Cardiac muscle cell (in vitro differentiated cells and primary cell): Measurements from ENCODE around the gene NCBP3. TPM values are rescaled to one million over a fixed set of nuclear protein-coding genes. Genes with fewer than 3 reads are reported as not detected.

Experiments used
- DNase-seq, 2 donors: peaks; one replicate each; pipeline versions ENCODE4 v3.0.0 to v3.0.0-alpha.2; 2010 to 2017; ENCODE audit warnings: low read depth in 1 of 2, low spot score in 1 of 2
- H3K27ac ChIP-seq: fragments of 200-600 bp; sonication (generic); 2 replicates; pipeline ENCODE4 v1.5.1; 2016
- H3K27me3 ChIP-seq: fragments of 200-600 bp; sonication (generic); 2 replicates; pipeline ENCODE4 v1.6.0; 2016; ENCODE audit warnings: control low read depth
- H3K36me3 ChIP-seq: fragments of 200-600 bp; sonication (generic); 2 replicates; pipeline ENCODE4 v1.5.1; 2016; ENCODE audit warnings: control low read depth
- H3K4me1 ChIP-seq: fragments of 200-600 bp; sonication (generic); 2 replicates; pipeline ENCODE4 v1.8.1; 2017; ENCODE audit warnings: low read depth, mild to moderate bottlenecking, mixed run types
- H3K4me3 ChIP-seq: fragments of 200-600 bp; sonication (generic); 2 replicates; pipeline ENCODE4 v1.5.1; 2016; ENCODE audit warnings: mild to moderate bottlenecking
- H3K9me3 ChIP-seq: fragments of 200-600 bp; sonication (generic); 2 replicates; pipeline ENCODE4 v1.5.1; 2017; ENCODE audit warnings: low read depth, mild to moderate bottlenecking, control low read depth
- polyA plus RNA-seq: library from polyadenylated mRNA; unstranded; fragments of >200 nt; fragmentation: Nextera tagmentation; extraction: Ambion mirVana; gene quantifications from 2 replicates; pipeline ENCODE4 v1.2.1, GENCODE V29; 2016
- total RNA-seq: library from RNA; depleted of rRNA; stranded (reverse); fragments of >200 nt; gene quantifications from 2 replicates; pipeline ENCODE4 v1.2.3, GENCODE V29; 2016
- TF ChIP-seq, protein P1 (sequence below): IDR thresholded peaks from 2 replicates; pipeline ENCODE4 v1.5.1; 2012; ENCODE audit warnings: low read depth, mild to moderate bottlenecking, low read length

Gene NCBP3
- total and polyA plus RNA-seq, 2 experiments from 2014 or later: 27.0 to 32.2 TPM

DNA sequence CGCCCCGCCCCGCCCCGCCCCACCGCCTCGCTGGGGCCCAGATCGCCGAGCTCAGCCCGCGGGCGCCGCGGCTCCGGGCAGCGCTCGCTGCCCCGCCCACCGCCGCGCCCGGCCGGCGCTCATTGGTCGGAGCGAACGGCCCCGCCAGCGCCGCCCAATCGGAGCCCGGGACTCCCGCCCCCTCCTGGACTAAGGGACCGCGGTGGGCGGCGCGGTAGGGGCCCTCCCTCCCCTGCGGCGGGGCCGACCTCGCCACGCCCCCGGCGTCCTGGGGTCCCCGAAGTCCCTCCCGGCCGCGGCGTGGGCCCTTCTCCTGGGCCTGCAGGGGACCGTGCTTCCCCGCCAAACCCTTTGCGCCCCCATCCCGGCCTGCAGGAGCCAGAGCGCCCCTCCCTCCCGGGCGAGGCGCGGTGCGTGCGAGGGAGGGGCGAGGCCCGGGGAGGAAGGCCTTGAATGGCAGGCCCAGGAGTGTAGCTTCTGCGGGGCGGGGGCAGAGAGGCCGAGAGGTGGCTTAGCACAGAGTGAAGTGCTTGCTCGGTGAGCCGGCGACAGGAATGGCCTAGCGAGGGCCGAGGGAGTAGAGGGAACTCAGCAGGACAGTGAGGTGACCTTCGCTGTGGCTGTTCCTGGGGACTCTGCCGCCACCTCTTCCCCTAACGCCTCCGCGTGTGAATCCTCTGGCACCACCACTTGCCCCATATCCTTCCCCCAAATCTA lies 47.1 kb upstream of the NCBP3 start, which contains the start of gene CAMKK1:
TSS of gene CAMKK1 (minus strand) at position 51 of the 717 bp plus-strand sequence. CDS start 7,366 bp downstream, outside the sequence.
- Histone ChIP-seq H3K27ac (peak within 1 kb of the TSS; percentile 58), H3K4me3 (peak within 1 kb of the TSS; percentile 88), H3K27me3 (peaks cover 8% of the 10 kb centered on the region), H3K4me1 (peaks cover 22% of the 10 kb centered on the region), H3K36me3 (no peaks in the 10 kb centered on the region), H3K9me3 (no peaks in the 10 kb centered on the region)
- peak; percentile 87 to 94 for DNase-seq
- TF ChIP-seq, protein P1, sequence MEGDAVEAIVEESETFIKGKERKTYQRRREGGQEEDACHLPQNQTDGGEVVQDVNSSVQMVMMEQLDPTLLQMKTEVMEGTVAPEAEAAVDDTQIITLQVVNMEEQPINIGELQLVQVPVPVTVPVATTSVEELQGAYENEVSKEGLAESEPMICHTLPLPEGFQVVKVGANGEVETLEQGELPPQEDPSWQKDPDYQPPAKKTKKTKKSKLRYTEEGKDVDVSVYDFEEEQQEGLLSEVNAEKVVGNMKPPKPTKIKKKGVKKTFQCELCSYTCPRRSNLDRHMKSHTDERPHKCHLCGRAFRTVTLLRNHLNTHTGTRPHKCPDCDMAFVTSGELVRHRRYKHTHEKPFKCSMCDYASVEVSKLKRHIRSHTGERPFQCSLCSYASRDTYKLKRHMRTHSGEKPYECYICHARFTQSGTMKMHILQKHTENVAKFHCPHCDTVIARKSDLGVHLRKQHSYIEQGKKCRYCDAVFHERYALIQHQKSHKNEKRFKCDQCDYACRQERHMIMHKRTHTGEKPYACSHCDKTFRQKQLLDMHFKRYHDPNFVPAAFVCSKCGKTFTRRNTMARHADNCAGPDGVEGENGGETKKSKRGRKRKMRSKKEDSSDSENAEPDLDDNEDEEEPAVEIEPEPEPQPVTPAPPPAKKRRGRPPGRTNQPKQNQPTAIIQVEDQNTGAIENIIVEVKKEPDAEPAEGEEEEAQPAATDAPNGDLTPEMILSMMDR: no peak

DNA sequence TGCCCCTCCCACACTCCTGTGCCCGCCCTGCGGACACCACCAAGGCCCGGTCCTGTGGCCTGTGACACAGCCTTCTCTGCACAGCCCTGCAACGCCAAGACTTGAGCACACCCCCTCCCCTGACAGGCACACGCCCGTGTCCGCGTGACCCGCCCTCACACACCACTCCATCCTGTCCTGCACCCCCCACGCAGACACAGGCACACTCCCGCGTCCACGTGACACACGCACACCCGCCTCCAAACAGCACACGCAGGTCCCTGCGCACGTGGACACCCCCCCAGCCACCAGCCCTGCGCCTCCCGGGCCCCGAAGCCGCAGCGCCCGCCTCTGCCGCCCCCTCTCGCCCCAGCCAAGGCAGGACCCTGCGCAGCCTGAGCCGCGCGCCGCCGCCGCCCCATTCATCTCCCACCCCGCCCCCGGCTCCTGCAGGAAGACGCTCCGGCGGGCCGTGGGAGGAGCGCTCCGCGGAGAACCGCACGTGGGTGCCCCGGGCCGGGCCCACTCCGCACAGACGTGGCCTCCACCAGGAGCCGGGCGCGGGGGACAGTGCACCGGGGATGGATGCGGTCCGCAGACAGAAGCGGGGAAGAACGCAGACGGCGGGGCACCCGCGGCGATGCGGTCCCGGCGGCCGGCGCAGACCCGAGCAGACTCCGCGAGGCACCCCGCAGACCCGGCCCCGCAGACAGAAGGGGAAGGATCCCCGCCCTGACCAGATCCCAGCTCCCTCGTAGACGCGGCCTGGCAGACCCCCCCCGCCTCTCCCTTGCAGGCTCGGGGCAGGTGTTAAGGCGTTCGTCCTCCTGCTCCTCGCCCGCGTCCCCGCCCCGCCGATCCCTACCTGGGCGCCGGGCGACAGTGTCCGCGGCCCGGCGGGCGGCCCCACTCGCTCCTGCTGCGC lies 46.3 kb upstream of the NCBP3 start:
- Histone ChIP-seq H3K27me3 (peaks cover 8% of the 10 kb centered on the region), H3K9me3 (no peaks in the 10 kb centered on the region), H3K4me1 (peaks cover 22% of the 10 kb centered on the region), H3K36me3 (no peaks in the 10 kb centered on the region), H3K4me3 (peak overlapping the region; percentile 88), H3K27ac (no peak overlapping the region)
- peak; percentile 66 to 67 for DNase-seq
- TF ChIP-seq, protein P1: no peak

DNA sequence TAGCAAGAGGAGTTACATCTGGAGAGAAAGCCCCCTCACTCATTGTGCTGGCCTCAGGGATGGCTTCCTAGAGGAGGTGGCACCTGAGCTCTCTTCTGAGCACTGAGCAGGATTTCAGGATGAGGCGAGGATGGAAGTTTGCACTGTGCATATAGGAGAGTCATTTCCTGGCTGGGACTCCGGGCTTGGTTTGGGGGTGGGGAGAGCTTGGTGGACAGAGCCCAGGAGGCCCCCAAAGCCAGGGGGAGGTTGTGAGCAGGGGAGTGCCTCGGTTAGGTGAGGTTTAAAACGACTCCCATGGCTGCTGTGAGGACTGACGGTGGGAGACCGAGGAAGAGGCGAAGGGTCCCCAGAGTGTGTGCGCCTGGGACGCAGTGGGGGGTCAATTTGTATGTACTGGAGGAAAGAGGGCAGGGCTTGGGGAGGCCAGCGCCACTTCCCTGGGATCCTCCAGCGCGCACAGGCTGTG lies 45.6 kb upstream of the NCBP3 start:
- Histone ChIP-seq H3K4me3 (peak overlapping the region; percentile 88), H3K36me3 (no peaks in the 10 kb centered on the region), H3K9me3 (no peaks in the 10 kb centered on the region), H3K27ac (no peak overlapping the region), H3K27me3 (peaks cover 8% of the 10 kb centered on the region), H3K4me1 (peaks cover 22% of the 10 kb centered on the region)
- TF ChIP-seq, protein P1: no peak
- no peak for DNase-seq

DNA sequence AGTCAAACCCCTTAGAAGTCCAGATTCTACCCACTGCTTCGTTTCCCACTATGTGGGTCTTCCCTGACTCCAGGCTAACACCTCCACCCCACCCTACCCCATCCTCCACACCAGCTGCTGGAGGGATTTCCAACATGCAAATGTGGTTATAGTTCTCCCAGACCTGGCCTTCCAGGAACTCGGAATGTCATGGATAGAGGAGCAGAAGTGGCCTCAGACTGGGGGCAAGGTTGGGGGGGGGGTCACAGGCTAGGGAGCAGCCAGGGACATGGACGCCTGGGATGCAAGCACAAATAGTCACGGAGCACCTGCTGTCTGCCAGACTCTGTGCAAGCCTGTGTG lies 44.8 kb upstream of the NCBP3 start:
- Histone ChIP-seq H3K27me3 (peaks cover 8% of the 10 kb centered on the region), H3K9me3 (no peaks in the 10 kb centered on the region), H3K4me1 (peaks cover 22% of the 10 kb centered on the region), H3K4me3 (no peak overlapping the region), H3K36me3 (no peaks in the 10 kb centered on the region), H3K27ac (no peak overlapping the region)
- TF ChIP-seq, protein P1: no peak
- DNase-seq: no peak

DNA sequence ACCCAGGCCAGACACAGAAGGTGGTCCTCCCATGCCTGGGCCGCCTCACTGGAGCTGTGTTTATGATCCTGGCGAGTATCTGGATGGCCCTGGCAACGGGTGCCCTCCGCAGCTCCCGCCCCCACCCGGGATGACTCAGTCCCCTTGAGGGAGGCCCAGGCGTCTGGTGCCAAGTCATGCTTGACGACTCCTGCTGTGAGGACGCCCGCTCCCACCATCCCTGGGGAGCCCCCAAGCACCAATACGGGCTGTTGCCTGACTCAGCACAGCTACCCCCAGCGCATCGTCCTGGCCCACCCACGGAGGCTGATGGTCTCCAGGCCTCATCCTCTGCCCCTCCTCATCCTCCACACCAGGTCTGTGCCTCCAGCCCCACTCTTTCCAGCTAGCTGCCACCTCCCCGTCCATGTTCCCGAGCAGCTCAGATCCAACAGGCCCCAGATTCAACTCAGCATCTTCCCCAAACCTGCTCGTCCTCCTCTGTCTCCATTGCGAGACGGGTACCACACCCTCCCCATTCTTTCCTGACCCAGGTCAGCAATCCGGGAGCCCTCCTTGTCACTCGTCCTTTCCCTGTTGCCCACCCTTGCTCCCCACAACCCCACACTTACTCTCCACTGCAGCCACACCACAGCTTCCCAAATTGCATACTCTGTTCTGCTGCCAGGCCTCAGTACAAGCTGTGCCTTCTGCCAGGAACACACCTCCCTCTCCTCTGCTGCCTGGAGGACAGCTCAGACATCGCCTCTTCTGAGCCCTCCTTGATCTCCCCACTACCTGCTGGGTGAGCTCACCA lies 44.2 kb upstream of the NCBP3 start:
- no peak overlapping the region for H3K27ac ChIP-seq
- TF ChIP-seq, protein P1: no peak
- peak in 1 of 2 donors; percentile 83 for DNase-seq
- peaks cover 8% of the 10 kb centered on the region for H3K27me3 ChIP-seq
- peaks cover 22% of the 10 kb centered on the region for H3K4me1 ChIP-seq
- H3K9me3 ChIP-seq: no peaks in the 10 kb centered on the region
- no peaks in the 10 kb centered on the region for H3K36me3 ChIP-seq
- no peak overlapping the region for H3K4me3 ChIP-seq
